ENCODE measurements around the gene PPFIBP2. TPM values are rescaled to one million over a fixed set of nuclear protein-coding genes. Genes with fewer than 3 reads are reported as not detected.

Gene PPFIBP2
- total and polyA plus RNA-seq, 12 donors = 11.4 to 36.5 (median 21.1) TPM

DNA sequence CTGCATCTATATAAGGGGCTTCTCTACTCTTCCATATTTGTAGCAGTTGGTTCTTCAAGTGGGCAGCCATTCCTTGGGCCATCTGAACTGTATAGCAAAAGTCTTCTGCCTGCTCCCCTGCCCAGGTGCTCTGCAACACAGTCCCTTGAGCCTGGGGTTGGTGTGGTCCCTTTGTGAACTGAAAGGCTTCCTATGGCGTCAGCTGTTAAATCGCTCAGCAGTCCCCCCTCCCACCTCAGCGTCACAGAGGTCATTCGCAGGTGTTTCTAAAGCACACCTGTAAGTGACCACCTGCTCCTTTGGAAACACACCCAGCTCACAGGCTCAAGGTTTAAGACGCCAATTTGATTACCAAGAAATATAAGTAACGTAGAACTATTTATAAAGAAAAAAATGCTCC is 122.6 kb downstream of the PPFIBP2 start:
- Histone ChIP-seq H3K27ac (no peak overlapping the region), H3K4me1 (replicated peaks in 1 of 2) (no peaks in the 10 kb centered on the region), H3K36me3 (replicated peaks in 1 of 2) (peaks cover 0 to 37% of the 10 kb centered on the region in 2 donors), H3K9me3 (replicated peaks in 1 of 3) (no peaks in the 10 kb centered on the region), H3K4me3 (no peak overlapping the region), H3K27me3 (no peaks in the 10 kb centered on the region)
- TF ChIP-seq POLR2A (IDR thresholded peaks at IDR 0.05) = no peak
- TF ChIP-seq, protein P1, sequence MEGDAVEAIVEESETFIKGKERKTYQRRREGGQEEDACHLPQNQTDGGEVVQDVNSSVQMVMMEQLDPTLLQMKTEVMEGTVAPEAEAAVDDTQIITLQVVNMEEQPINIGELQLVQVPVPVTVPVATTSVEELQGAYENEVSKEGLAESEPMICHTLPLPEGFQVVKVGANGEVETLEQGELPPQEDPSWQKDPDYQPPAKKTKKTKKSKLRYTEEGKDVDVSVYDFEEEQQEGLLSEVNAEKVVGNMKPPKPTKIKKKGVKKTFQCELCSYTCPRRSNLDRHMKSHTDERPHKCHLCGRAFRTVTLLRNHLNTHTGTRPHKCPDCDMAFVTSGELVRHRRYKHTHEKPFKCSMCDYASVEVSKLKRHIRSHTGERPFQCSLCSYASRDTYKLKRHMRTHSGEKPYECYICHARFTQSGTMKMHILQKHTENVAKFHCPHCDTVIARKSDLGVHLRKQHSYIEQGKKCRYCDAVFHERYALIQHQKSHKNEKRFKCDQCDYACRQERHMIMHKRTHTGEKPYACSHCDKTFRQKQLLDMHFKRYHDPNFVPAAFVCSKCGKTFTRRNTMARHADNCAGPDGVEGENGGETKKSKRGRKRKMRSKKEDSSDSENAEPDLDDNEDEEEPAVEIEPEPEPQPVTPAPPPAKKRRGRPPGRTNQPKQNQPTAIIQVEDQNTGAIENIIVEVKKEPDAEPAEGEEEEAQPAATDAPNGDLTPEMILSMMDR (IDR thresholded peaks at IDR 0.05) = no peak
- WGBS, 4 donors = 72 to 85% (median 79%) methylated on average over 5 to 6 of the region's 6 CpGs
- intact Hi-C loops (cut with DNase I) = no loop called here
- DNase-seq = no peak

DNA sequence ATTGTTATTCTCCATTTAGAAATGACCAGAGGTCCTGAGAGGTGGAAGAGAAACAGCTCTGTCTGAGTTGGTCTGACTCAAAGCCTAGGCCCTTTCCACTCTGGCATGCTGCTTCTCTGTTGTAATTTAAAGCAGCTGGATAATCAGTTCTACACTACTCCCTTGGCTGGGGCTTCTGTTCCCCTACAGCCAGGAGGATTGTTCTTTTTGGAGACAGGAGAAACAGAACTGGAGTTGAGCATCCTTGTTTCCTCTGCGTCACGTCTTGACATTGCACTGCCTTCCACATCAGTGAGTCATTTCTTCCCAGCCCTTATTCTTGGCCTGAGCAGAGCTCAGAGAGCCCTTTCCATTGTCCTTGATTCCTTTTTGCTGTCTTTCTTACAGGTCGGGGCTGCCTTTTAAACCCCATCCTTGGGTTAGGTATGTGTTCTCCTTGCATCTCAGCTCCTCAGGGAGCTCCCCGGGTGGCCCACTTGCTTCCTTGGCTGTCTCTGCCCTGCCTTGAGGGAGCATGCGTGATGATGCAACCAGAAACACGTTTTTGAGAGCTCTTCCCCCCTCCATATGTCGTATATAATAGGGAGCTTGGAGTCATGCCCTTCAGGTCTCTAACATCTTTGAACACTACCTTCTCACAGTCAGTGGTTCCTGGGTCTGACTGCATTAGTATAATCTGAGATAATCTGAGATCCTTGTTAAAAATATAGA is 123.8 kb downstream of the PPFIBP2 start:
- Histone ChIP-seq H3K27me3 (no peaks in the 10 kb centered on the region), H3K36me3 (replicated peaks in 1 of 2) (peaks cover 0 to 37% of the 10 kb centered on the region in 2 donors), H3K4me3 (no peak overlapping the region), H3K27ac (peak overlapping the region in 1 of 5 donors; percentile 61), H3K9me3 (replicated peaks in 1 of 3) (no peaks in the 10 kb centered on the region), H3K4me1 (replicated peaks in 1 of 2) (no peaks in the 10 kb centered on the region)
- WGBS, 4 donors = 65 to 69% (median 69%) methylated on average over 7 of the region's 7 CpGs
- DNase-seq = peak in 2 of 7 donors; percentile 26 to 52
- no peak for TF ChIP-seq POLR2A (IDR thresholded peaks at IDR 0.05)
- TF ChIP-seq, protein P1 (IDR thresholded peaks at IDR 0.05) = no peak
- intact Hi-C loops (cut with DNase I) = no loop called here

DNA sequence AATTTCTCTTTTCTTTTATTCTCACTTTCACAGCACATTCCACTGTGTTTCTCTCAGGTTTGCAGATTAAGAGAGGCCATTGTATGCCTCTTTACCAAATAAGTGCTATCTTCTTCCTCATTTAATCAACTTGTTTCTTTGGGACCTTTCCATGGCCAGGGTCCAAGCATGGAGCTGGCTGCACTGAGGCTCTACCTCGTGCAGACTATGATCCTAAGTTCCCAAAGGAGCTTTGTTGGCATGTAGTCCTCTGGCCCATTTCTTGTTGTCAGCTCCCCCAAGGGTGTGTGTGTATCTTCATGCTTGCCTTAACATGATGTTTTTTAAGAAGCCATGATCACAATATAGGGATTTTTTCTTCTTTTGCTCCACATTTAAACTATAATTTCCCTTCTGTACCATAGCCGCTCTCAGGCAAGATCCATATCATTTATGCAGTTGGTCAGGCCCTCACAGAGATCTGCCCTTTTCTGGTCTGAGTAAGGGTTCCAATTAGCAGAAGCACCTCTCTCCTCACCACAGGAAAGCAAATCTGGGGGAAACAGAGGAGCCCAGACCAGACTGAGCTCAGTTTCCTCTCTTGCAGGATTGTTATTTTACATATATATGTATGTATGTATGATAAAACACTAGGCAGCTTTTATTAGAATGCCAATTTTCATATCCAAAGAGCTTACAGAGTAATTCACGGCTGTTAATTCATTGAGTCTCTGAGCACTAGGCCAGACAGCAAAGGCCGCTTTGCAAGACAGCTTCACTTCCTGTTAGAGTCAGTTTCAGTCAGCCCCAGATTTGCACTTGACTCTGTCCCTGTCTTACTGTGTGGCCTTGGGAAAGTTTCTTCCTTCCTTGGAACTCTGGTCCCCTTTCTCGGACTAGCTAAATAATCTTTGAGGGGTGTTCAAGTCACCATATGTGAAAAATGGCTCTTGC is 125.2 kb downstream of the PPFIBP2 start:
- no peak for TF ChIP-seq POLR2A (IDR thresholded peaks at IDR 0.05)
- TF ChIP-seq, protein P1 (IDR thresholded peaks at IDR 0.05) = no peak
- peaks cover 0 to 30% of the 10 kb centered on the region in 2 donors for H3K36me3 ChIP-seq (replicated peaks in 1 of 2)

DNA sequence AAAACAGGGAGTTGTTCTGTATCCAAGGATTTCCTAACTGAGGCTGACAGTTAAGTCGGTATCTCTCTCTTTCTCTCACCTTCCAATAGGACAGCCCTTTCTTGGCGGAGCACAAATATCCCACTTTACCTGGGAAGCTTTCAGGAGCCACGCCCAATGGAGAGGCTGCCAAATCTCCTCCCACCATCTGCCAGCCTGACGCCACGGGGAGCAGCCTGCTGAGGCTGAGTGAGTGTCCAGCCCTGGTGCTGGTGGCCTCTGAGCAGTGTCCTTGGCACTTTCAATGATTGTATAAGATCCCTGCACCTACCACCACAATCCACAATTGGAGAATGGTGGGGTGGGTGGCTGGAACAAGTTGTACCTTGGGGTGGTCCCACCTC is 125.8 kb downstream of the PPFIBP2 start:
- DNase-seq = peak in 2 of 7 donors; percentile 33 to 57
- H3K36me3 ChIP-seq (replicated peaks in 1 of 2) = peaks cover 0 to 25% of the 10 kb centered on the region in 2 donors
- peak overlapping the region in 1 of 5 donors; percentile 22 for H3K27ac ChIP-seq
- 61 to 94% (median 74%) methylated on average over 4 to 5 of the region's 5 CpGs for WGBS, 4 donors
- intact Hi-C loops (cut with DNase I) = no loop called here
- H3K27me3 ChIP-seq = no peaks in the 10 kb centered on the region
- no peaks in the 10 kb centered on the region for H3K4me1 ChIP-seq (replicated peaks in 1 of 2)
- no peak for TF ChIP-seq POLR2A (IDR thresholded peaks at IDR 0.05)
- TF ChIP-seq, protein P1 (IDR thresholded peaks at IDR 0.05) = no peak
- H3K9me3 ChIP-seq (replicated peaks in 1 of 3) = no peaks in the 10 kb centered on the region
- no peak overlapping the region for H3K4me3 ChIP-seq

More for the DNA sequence above, 125.2 kb downstream of the PPFIBP2 start:
- DNase-seq = no peak
- Histone ChIP-seq H3K27me3 (no peaks in the 10 kb centered on the region), H3K4me1 (replicated peaks in 1 of 2) (no peaks in the 10 kb centered on the region), H3K9me3 (replicated peaks in 1 of 3) (no peaks in the 10 kb centered on the region), H3K4me3 (no peak overlapping the region), H3K27ac (peak overlapping the region in 1 of 5 donors; percentile 22)
- 68 to 76% (median 72%) methylated on average over 5 of the region's 5 CpGs for WGBS, 4 donors
- intact Hi-C loops (cut with DNase I) = no loop called here

Data from adrenal gland (tissue), 12 donors.